Caco-2 (cell line): ENCODE results near the gene SLC44A1. TPM values are rescaled to one million over a fixed set of nuclear protein-coding genes. Genes with fewer than 3 reads are reported as not detected.

Experiments
- BruUV-seq: library from RNA; stranded (reverse); fragments of 400-500 nt; replicated peaks from 2 replicates; lab custom pipeline; 2021; lab: Mats Ljungman, UMichigan
- CTCF ChIA-PET: fragments of 300-600 bp; sonication (Branson Sonifier 250); formaldehyde crosslinking; loops from one replicate; lab custom pipeline; 2022; ENCODE audit warnings: antibody characterized with exemption; lab: Charles Lee
- POLR2A ChIA-PET: fragments of 300-600 bp; sonication (Branson Sonifier 250); formaldehyde crosslinking; loops from one replicate; lab custom pipeline; 2022; ENCODE audit warnings: antibody characterized with exemption; lab: Charles Lee
- DNase-seq, 2 experiments: peaks; one replicate each; pipeline versions ENCODE4 v3.0.0 to v3.0.0-alpha.2; 2020 to 2022
- H3K27me3 ChIP-seq: replicated peaks from 2 replicates; pipeline ENCODE4 v1.6.0; 2011; ENCODE audit warnings: low read length; ENCODE audit not compliant: control insufficient read depth, insufficient read depth
- H3K36me3 ChIP-seq: 2 replicates; pipeline ENCODE4 v1.5.1; 2011; ENCODE audit warnings: low read length; ENCODE audit not compliant: control insufficient read depth, insufficient read depth
- H3K4me1 ChIP-seq: fragments of 250-450 bp; sonication (Bioruptor Pico); 2 replicates; pipeline ENCODE4 v1.5.1; 2020; ENCODE audit warnings: mild to moderate bottlenecking
- H3K4me3 ChIP-seq: 2 replicates; pipeline ENCODE4 v1.5.1; 2011; ENCODE audit warnings: low read depth, mild to moderate bottlenecking, control low read depth, low read length
- H3K9me3 ChIP-seq: fragments of 250-450 bp; sonication (Bioruptor Pico); 2 replicates; pipeline ENCODE4 v1.5.1; 2020; ENCODE audit warnings: mild to moderate bottlenecking, moderate library complexity
- H3K27ac Mint-ChIP-seq: one replicate; pipeline ENCODE4 v1.8.0; 2022; ENCODE audit warnings: mixed read lengths; ENCODE audit not compliant: unreplicated experiment
- H3K27me3 Mint-ChIP-seq: one replicate; pipeline ENCODE4 v1.8.0; 2022; ENCODE audit warnings: mixed read lengths; ENCODE audit not compliant: insufficient read depth, unreplicated experiment
- H3K36me3 Mint-ChIP-seq: one replicate; pipeline ENCODE4 v1.8.0; 2022; ENCODE audit warnings: mild to moderate bottlenecking, mixed read lengths; ENCODE audit not compliant: insufficient read depth, unreplicated experiment
- H3K4me1 Mint-ChIP-seq: one replicate; pipeline ENCODE4 v1.8.0; 2022; ENCODE audit warnings: low read depth, mixed read lengths; ENCODE audit not compliant: unreplicated experiment
- H3K4me3 Mint-ChIP-seq: one replicate; pipeline ENCODE4 v1.8.0; 2022; ENCODE audit warnings: mild to moderate bottlenecking, moderate library complexity, mixed read lengths; ENCODE audit not compliant: unreplicated experiment
- H3K9me3 Mint-ChIP-seq: one replicate; pipeline ENCODE4 v1.8.0; 2022; ENCODE audit warnings: mixed read lengths; ENCODE audit not compliant: unreplicated experiment
- intact Hi-C: fragments of 100-400 bp; cut with micrococcal nuclease; formaldehyde crosslinking; loops from one replicate; pipeline ENCODE4 v1.10.0; 2022; ENCODE audit not compliant: unreplicated experiment
- total RNA-seq: library from RNA; stranded (reverse); gene quantifications from 2 replicates; pipeline ENCODE4 v1.2.3, GENCODE V29; 2022
- TF ChIP-seq, protein P1 (sequence below), 2 experiments: fragments of 200-600 bp in 1 of 2; IDR thresholded peaks; 1 replicate in 1 of 2; 2 replicates in 1 of 2; pipeline versions ENCODE4 v1.5.1 to v1.8.0; 2011 to 2022; ENCODE audit warnings: antibody characterized with exemption in 1 of 2, control low read depth in 1 of 2, inconsistent platforms in 1 of 2, low read depth in 1 of 2, low read length in 1 of 2, mild to moderate bottlenecking in 1 of 2, moderate library complexity in 1 of 2; ENCODE audit not compliant: insufficient read depth in 1 of 2, severe bottlenecking in 1 of 2, unreplicated experiment in 1 of 2

Gene SLC44A1
- total RNA-seq, 1 experiment from 2014 or later = 45.8 TPM

DNA sequence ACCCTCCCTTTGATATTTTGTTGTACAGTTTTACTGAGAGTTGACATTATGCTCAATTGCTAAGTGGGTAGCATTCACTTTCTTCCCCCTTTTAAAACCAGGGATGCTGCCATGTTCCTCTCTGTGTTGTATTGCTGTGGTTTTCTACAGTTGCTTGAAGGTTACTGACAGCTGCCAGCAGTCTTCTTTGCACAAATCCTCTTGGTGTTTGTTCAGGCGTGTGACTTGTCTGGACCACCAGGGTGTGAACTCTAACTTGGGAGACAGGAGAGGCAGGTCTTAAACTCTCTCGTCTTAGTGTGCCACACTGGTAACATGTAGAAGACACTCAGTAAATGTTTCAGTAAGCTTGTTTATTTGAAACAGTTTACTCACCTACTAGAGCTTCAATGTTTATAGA, 25.1 kb downstream of the SLC44A1 start:
- H3K4me1 Mint-ChIP-seq = peaks cover 7% of the 10 kb centered on the region
- Histone ChIP-seq H3K9me3 (no peaks in the 10 kb centered on the region), H3K4me3 (no peak overlapping the region), H3K4me1 (no peaks in the 10 kb centered on the region), H3K36me3 (no peaks in the 10 kb centered on the region; the same call in 1 of the 2 replicates), H3K27me3 (no peaks in the 10 kb centered on the region)
- BruUV-seq = no TSS peak
- no peak overlapping the region for H3K4me3 Mint-ChIP-seq
- no peaks in the 10 kb centered on the region for H3K27me3 Mint-ChIP-seq
- ChIA-PET CTCF (no interaction called here), POLR2A (no interaction called here)
- no peak for DNase-seq
- intact Hi-C loops = no loop called here
- H3K9me3 Mint-ChIP-seq = no peaks in the 10 kb centered on the region
- no peaks in the 10 kb centered on the region for H3K36me3 Mint-ChIP-seq
- TF ChIP-seq, protein P1, sequence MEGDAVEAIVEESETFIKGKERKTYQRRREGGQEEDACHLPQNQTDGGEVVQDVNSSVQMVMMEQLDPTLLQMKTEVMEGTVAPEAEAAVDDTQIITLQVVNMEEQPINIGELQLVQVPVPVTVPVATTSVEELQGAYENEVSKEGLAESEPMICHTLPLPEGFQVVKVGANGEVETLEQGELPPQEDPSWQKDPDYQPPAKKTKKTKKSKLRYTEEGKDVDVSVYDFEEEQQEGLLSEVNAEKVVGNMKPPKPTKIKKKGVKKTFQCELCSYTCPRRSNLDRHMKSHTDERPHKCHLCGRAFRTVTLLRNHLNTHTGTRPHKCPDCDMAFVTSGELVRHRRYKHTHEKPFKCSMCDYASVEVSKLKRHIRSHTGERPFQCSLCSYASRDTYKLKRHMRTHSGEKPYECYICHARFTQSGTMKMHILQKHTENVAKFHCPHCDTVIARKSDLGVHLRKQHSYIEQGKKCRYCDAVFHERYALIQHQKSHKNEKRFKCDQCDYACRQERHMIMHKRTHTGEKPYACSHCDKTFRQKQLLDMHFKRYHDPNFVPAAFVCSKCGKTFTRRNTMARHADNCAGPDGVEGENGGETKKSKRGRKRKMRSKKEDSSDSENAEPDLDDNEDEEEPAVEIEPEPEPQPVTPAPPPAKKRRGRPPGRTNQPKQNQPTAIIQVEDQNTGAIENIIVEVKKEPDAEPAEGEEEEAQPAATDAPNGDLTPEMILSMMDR (IDR thresholded peaks at IDR 0.05; ENCODE audit: insufficient read depth in 1 of 2, low read depth in 1 of 2, low read length in 1 of 2, severe bottlenecking in 1 of 2, unreplicated experiment in 1 of 2) = no peak
- H3K27ac Mint-ChIP-seq = no peak overlapping the region

DNA sequence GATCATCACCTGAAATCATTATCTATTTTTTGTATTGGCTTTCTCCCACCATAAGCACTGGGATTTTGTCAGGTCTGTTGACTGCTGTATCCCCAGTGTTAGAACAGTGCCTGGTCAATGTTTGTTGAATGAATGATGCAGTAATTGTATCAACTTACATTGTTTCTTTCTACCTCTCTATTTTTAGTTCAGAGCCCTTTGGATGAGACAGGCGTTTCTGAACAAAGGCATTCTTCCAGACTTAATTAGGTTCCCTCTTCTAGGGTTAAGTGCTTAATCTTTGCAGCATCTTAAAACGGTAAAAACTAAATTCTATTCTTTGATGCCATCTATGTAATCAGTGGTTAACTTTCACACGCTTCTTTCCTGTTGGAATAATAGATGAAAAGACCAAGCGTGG, 26.3 kb downstream of the SLC44A1 start:
- H3K9me3 ChIP-seq = no peaks in the 10 kb centered on the region
- H3K4me3 ChIP-seq = no peak overlapping the region
- POLR2A ChIA-PET = no interaction called here
- intact Hi-C loops = no loop called here
- H3K4me1 ChIP-seq = no peaks in the 10 kb centered on the region
- Mint-ChIP-seq H3K27ac (no peak overlapping the region), H3K27me3 (no peaks in the 10 kb centered on the region), H3K36me3 (no peaks in the 10 kb centered on the region), H3K4me1 (peaks cover 7% of the 10 kb centered on the region), H3K9me3 (no peaks in the 10 kb centered on the region), H3K4me3 (no peak overlapping the region)
- CTCF ChIA-PET = no interaction called here
- DNase-seq = no peak
- no peaks in the 10 kb centered on the region for H3K27me3 ChIP-seq
- BruUV-seq = no TSS peak
- TF ChIP-seq, protein P1 (IDR thresholded peaks at IDR 0.05; ENCODE audit: insufficient read depth in 1 of 2, low read depth in 1 of 2, low read length in 1 of 2, severe bottlenecking in 1 of 2, unreplicated experiment in 1 of 2) = no peak
- H3K36me3 ChIP-seq = no peaks in the 10 kb centered on the region; the same call in 1 of the 2 replicates

DNA sequence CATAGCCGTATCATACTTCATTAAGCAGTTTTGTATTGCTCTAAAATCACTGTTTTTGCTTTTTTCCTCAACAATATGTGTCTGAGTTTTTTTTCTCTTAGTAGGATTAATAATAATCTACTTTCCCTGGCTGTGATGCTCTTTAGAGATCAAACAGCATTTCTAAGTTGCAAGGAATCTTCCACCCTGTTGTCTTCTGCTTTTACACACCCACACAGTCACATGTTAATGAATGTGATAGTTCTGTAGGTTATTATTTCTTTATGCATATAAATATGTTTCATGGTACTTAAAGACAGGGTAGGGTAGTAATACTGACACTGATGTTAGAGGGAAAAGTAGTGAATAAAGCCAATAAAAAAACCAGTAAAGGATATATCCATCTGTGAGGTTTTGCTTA, 29.3 kb downstream of the SLC44A1 start:
- no peak for DNase-seq
- Histone ChIP-seq H3K36me3 (no peaks in the 10 kb centered on the region), H3K4me3 (no peak overlapping the region), H3K9me3 (no peaks in the 10 kb centered on the region), H3K27me3 (no peaks in the 10 kb centered on the region), H3K4me1 (no peaks in the 10 kb centered on the region)
- peaks cover 7% of the 10 kb centered on the region for H3K4me1 Mint-ChIP-seq
- no peaks in the 10 kb centered on the region for H3K9me3 Mint-ChIP-seq
- BruUV-seq = no TSS peak
- no peak overlapping the region for H3K27ac Mint-ChIP-seq
- intact Hi-C loops = no loop called here
- H3K4me3 Mint-ChIP-seq = no peak overlapping the region
- no peaks in the 10 kb centered on the region for H3K27me3 Mint-ChIP-seq
- ChIA-PET CTCF (no interaction called here), POLR2A (no interaction called here)
- no peaks in the 10 kb centered on the region for H3K36me3 Mint-ChIP-seq
- TF ChIP-seq, protein P1 (IDR thresholded peaks at IDR 0.05; ENCODE audit: insufficient read depth in 1 of 2, low read depth in 1 of 2, low read length in 1 of 2, severe bottlenecking in 1 of 2, unreplicated experiment in 1 of 2) = no peak
